ENCODE data around the gene OR4C45. TPM values are rescaled to one million over a fixed set of nuclear protein-coding genes. Genes with fewer than 3 reads are reported as not detected.

The OR4C45 gene
- polyA plus RNA-seq, 1 donor (not counting 4 experiments of a cell fraction or from before 2014, with no cell fraction given): not detected

DNA sequence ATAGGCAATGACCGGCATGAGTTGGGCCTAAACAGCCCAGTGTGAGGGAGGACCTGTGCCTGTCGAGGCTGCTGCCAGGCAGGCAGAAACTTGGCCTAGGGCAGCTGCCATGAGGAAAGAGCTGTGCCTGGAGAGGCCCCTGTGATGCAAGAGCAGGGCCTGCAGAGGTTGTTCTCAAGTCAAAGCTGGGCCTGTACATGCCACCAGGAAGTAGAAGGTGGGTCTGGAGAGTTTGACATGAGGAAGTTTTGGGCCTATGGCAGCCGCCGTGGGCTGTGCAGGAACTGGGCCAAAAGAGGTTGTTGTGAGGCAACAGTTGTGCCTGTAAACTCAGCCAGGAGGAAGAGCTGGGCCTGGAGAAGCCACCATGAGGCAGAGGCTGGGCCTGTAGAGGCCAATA, 43.2 kb downstream of the OR4C45 start:
- Histone ChIP-seq H3K4me2 (ENCODE audit: control insufficient read depth, extremely low read depth, insufficient read depth, low read depth, low read length) (no peak overlapping the region), H3K27ac (ENCODE audit: control insufficient read depth, insufficient read depth, low read length) (peak overlapping the region; percentile 36), H3K27me3 (ENCODE audit: control insufficient read depth, extremely low read depth, insufficient read depth, low read length) (no peaks in the 10 kb centered on the region), H3K9me1 (ENCODE audit: control insufficient read depth, extremely low read depth, insufficient read depth, low read length) (no peaks in the 10 kb centered on the region), H3K79me2 (ENCODE audit: control insufficient read depth, insufficient read depth, low read length) (no peaks in the 10 kb centered on the region), H3K36me3 (ENCODE audit: control insufficient read depth in 2 of 2, extremely low read depth in 1 of 2, insufficient read depth in 2 of 2, low read length in 2 of 2) (no peaks in the 10 kb centered on the region), H3K4me1 (ENCODE audit: control insufficient read depth, extremely low read depth, insufficient read depth, low read length) (no peaks in the 10 kb centered on the region), H3K9ac (ENCODE audit: control insufficient read depth, extremely low read depth, insufficient read depth, low read length) (no peak overlapping the region), H2AFZ (ENCODE audit: control insufficient read depth, low read length) (peak overlapping the region; percentile 42), H3K9me3 (ENCODE audit: control insufficient read depth, low read depth, low read length) (no peaks in the 10 kb centered on the region), H4K20me1 (ENCODE audit: control insufficient read depth, extremely low read depth, insufficient read depth, low read length) (no peaks in the 10 kb centered on the region), H3K4me3 (ENCODE audit: control insufficient read depth in 2 of 3, extremely low read depth in 1 of 3, insufficient read depth in 2 of 3, low read depth in 1 of 3, low read length in 3 of 3) (no peak overlapping the region)
- no peak for DNase-seq (ENCODE audit: low read depth, low spot score)
- no peak for FAIRE-seq
- dilution Hi-C loops (cut with MboI; ENCODE audit: extremely low pct_ligation_motif_present, low sequenced_read_pairs): no loop called here
- TF ChIP-seq, protein P1, sequence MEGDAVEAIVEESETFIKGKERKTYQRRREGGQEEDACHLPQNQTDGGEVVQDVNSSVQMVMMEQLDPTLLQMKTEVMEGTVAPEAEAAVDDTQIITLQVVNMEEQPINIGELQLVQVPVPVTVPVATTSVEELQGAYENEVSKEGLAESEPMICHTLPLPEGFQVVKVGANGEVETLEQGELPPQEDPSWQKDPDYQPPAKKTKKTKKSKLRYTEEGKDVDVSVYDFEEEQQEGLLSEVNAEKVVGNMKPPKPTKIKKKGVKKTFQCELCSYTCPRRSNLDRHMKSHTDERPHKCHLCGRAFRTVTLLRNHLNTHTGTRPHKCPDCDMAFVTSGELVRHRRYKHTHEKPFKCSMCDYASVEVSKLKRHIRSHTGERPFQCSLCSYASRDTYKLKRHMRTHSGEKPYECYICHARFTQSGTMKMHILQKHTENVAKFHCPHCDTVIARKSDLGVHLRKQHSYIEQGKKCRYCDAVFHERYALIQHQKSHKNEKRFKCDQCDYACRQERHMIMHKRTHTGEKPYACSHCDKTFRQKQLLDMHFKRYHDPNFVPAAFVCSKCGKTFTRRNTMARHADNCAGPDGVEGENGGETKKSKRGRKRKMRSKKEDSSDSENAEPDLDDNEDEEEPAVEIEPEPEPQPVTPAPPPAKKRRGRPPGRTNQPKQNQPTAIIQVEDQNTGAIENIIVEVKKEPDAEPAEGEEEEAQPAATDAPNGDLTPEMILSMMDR (optimal IDR thresholded peaks at IDR 0.05 in 1 of 3, IDR thresholded peaks at IDR 0.05 in 1 of 3, conservative IDR thresholded peaks at IDR 0.05 in 1 of 3; ENCODE audit: extremely low read depth in 1 of 3, insufficient read depth in 2 of 3, low read length in 3 of 3): no peak
- no peak for TF ChIP-seq EZH2 (IDR thresholded peaks at IDR 0.05; ENCODE audit: low read length)

DNA sequence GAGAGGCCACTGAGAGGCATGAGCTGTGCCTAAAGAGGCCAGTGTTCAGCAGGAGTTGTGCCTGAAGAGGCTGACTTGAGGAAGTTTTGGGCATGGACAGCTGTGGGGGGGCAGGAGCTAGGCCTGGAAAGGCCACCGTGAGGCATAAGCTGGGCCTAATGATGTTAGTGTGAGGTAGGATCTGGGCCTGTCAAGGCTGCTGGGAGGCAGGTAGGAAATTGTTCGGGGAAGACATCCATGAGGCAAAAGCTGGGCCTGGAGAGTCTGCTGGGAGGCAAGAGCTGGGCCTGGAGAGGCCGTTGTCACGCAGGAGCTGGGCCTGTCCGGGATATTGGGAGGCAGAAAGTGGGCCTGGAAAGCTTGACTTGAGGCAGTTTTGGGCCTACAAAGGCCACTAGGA, 44.9 kb downstream of the OR4C45 start:
- Histone ChIP-seq H3K27me3 (ENCODE audit: control insufficient read depth, extremely low read depth, insufficient read depth, low read length) (no peaks in the 10 kb centered on the region), H3K36me3 (ENCODE audit: control insufficient read depth in 2 of 2, extremely low read depth in 1 of 2, insufficient read depth in 2 of 2, low read length in 2 of 2) (no peaks in the 10 kb centered on the region)
- dilution Hi-C loops (cut with MboI; ENCODE audit: extremely low pct_ligation_motif_present, low sequenced_read_pairs): no loop called here

More for the DNA sequence above, 44.9 kb downstream of the OR4C45 start:
- H3K27ac ChIP-seq (ENCODE audit: control insufficient read depth, insufficient read depth, low read length): no peak overlapping the region
- TF ChIP-seq EZH2 (IDR thresholded peaks at IDR 0.05; ENCODE audit: low read length): no peak
- TF ChIP-seq, protein P1 (optimal IDR thresholded peaks at IDR 0.05 in 1 of 3, IDR thresholded peaks at IDR 0.05 in 1 of 3, conservative IDR thresholded peaks at IDR 0.05 in 1 of 3; ENCODE audit: extremely low read depth in 1 of 3, insufficient read depth in 2 of 3, low read length in 3 of 3): no peak
- no peak overlapping the region for H3K9ac ChIP-seq (ENCODE audit: control insufficient read depth, extremely low read depth, insufficient read depth, low read length)
- no peak overlapping the region for H3K4me2 ChIP-seq (ENCODE audit: control insufficient read depth, extremely low read depth, insufficient read depth, low read depth, low read length)
- DNase-seq (ENCODE audit: low read depth, low spot score) (no peak), FAIRE-seq (no peak)
- no peak overlapping the region for H2AFZ ChIP-seq (ENCODE audit: control insufficient read depth, low read length)
- H3K4me3 ChIP-seq (ENCODE audit: control insufficient read depth in 2 of 3, extremely low read depth in 1 of 3, insufficient read depth in 2 of 3, low read depth in 1 of 3, low read length in 3 of 3): no peak overlapping the region
- H3K9me1 ChIP-seq (ENCODE audit: control insufficient read depth, extremely low read depth, insufficient read depth, low read length): no peaks in the 10 kb centered on the region
- H3K79me2 ChIP-seq (ENCODE audit: control insufficient read depth, insufficient read depth, low read length): no peaks in the 10 kb centered on the region
- no peaks in the 10 kb centered on the region for H4K20me1 ChIP-seq (ENCODE audit: control insufficient read depth, extremely low read depth, insufficient read depth, low read length)
- no peaks in the 10 kb centered on the region for H3K4me1 ChIP-seq (ENCODE audit: control insufficient read depth, extremely low read depth, insufficient read depth, low read length)
- H3K9me3 ChIP-seq (ENCODE audit: control insufficient read depth, low read depth, low read length): no peaks in the 10 kb centered on the region
